HepG2 (cell line): ENCODE results near the gene MBD2.

Experiments used
- NRL ChIP-seq: sonication (generic); formaldehyde crosslinking; IDR thresholded peaks from 2 replicates; pipeline ENCODE4 v1.5.0; 2020; ENCODE audit warnings: missing genetic modification reagents, mild to moderate bottlenecking, moderate library complexity, borderline replicate concordance
- SRSF9 ChIP-seq: fragments of 200-400 bp; formaldehyde crosslinking; IDR thresholded peaks from 2 replicates; pipeline ENCODE4 v1.6.1; 2018; ENCODE audit warnings: borderline replicate concordance, mild to moderate bottlenecking, low read depth, low read length; ENCODE audit not compliant: insufficient read depth, poor library complexity, severe bottlenecking
- TF ChIP-seq, protein P1 (sequence below): sonication (generic); formaldehyde crosslinking; IDR thresholded peaks from 2 replicates; pipeline ENCODE4 v1.5.0; 2020; ENCODE audit warnings: mild to moderate bottlenecking, missing genetic modification reagents, moderate library complexity
- TF ChIP-seq, protein P2 (sequence below): IDR thresholded peaks from 2 replicates; pipeline ENCODE4 v1.6.1; 2016; ENCODE audit warnings: missing compliant biosample characterization, missing genetic modification reagents, borderline replicate concordance
- TF ChIP-seq, protein P3 (sequence below): IDR thresholded peaks from 2 replicates; pipeline ENCODE4 v1.6.1; 2016; ENCODE audit warnings: low read depth, control low read depth

DNA sequence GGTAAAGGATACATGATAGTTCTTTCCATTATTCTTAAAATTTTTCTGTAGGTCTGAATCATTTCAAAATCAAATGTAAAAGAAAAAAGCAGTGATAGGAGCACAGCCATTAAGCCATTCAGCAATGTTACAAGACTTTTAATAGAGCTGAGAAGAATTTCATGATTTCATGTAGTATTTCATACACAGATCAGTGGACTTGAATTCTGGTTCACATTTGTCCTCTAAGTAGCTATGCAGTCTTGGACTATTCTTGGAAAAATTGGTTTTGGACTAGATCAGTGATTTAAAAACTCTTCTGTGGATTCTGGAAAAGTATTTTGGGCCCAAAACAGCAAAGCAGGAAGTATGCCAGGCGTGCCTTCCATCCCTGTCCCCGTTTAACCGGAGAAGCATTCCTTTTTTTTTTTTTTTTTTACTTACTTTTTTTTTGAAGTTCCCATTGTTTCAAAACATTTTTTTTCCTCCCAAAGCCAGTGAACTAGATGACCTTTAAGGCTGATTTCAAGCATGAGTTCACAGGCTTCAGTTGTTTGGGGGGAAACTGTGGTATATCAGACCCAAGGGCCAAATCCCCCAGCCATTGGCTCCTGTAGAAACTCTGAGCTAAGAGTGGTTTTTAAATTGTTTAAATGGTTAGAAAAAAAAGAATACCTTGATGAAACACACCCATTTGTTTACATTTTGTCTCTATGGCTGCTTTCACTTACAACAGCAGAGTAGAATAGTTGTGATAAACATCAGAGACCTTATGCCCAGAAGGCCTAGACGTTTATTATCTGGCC lies 27.3 kb upstream of the MBD2 start:
- TF ChIP-seq, protein P1, sequence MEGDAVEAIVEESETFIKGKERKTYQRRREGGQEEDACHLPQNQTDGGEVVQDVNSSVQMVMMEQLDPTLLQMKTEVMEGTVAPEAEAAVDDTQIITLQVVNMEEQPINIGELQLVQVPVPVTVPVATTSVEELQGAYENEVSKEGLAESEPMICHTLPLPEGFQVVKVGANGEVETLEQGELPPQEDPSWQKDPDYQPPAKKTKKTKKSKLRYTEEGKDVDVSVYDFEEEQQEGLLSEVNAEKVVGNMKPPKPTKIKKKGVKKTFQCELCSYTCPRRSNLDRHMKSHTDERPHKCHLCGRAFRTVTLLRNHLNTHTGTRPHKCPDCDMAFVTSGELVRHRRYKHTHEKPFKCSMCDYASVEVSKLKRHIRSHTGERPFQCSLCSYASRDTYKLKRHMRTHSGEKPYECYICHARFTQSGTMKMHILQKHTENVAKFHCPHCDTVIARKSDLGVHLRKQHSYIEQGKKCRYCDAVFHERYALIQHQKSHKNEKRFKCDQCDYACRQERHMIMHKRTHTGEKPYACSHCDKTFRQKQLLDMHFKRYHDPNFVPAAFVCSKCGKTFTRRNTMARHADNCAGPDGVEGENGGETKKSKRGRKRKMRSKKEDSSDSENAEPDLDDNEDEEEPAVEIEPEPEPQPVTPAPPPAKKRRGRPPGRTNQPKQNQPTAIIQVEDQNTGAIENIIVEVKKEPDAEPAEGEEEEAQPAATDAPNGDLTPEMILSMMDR (CRISPR knock-in tag): no peak
- TF ChIP-seq NRL (CRISPR knock-in tag): no peak
- TF ChIP-seq, protein P2, sequence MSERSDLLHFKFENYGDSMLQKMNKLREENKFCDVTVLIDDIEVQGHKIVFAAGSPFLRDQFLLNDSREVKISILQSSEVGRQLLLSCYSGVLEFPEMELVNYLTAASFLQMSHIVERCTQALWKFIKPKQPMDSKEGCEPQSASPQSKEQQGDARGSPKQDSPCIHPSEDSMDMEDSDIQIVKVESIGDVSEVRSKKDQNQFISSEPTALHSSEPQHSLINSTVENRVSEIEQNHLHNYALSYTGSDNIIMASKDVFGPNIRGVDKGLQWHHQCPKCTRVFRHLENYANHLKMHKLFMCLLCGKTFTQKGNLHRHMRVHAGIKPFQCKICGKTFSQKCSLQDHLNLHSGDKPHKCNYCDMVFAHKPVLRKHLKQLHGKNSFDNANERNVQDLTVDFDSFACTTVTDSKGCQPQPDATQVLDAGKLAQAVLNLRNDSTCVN (CRISPR knock-in tag): no peak
- TF ChIP-seq SRSF9: no peak
- TF ChIP-seq, protein P3, sequence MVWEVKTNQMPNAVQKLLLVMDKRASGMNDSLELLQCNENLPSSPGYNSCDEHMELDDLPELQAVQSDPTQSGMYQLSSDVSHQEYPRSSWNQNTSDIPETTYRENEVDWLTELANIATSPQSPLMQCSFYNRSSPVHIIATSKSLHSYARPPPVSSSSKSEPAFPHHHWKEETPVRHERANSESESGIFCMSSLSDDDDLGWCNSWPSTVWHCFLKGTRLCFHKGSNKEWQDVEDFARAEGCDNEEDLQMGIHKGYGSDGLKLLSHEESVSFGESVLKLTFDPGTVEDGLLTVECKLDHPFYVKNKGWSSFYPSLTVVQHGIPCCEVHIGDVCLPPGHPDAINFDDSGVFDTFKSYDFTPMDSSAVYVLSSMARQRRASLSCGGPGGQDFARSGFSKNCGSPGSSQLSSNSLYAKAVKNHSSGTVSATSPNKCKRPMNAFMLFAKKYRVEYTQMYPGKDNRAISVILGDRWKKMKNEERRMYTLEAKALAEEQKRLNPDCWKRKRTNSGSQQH: no peak
